Hepatocyte (in vitro differentiated cells): ENCODE measurements around the gene AP5Z1. TPM values are rescaled to one million over a fixed set of nuclear protein-coding genes. Genes with fewer than 3 reads are reported as not detected.

Source experiments
- DNase-seq: peaks from one replicate; pipeline ENCODE4 v3.0.0-alpha.2; 2016; ENCODE audit warnings: low spot score
- H2AFZ ChIP-seq: fragments of 200-600 bp; sonication (generic); 2 replicates; pipeline ENCODE4 v1.6.0; 2016; ENCODE audit warnings: antibody characterized with exemption, mild to moderate bottlenecking
- H3K27ac ChIP-seq: fragments of 200-600 bp; sonication (generic); 2 replicates; pipeline ENCODE4 v1.5.1; 2016; ENCODE audit warnings: mild to moderate bottlenecking
- H3K27me3 ChIP-seq: fragments of 200-600 bp; sonication (generic); 2 replicates; pipeline ENCODE4 v1.6.1; 2016
- H3K36me3 ChIP-seq: fragments of 200-600 bp; sonication (generic); replicated peaks from 2 replicates; pipeline ENCODE4 v1.5.1; 2016; ENCODE audit warnings: low read depth; ENCODE audit not compliant: insufficient read depth
- H3K4me1 ChIP-seq: fragments of 200-600 bp; sonication (generic); 2 replicates; pipeline ENCODE4 v1.5.1; 2016; ENCODE audit warnings: mild to moderate bottlenecking, moderate library complexity; ENCODE audit not compliant: insufficient read depth
- H3K4me2 ChIP-seq: fragments of 200-600 bp; sonication (generic); 2 replicates; pipeline ENCODE4 v1.6.0; 2016
- H3K4me3 ChIP-seq: fragments of 200-600 bp; sonication (generic); 2 replicates; pipeline ENCODE4 v1.5.1; 2016; ENCODE audit warnings: mild to moderate bottlenecking
- H3K79me2 ChIP-seq: fragments of 200-600 bp; sonication (generic); 2 replicates; pipeline ENCODE4 v1.6.0; 2017; ENCODE audit warnings: mild to moderate bottlenecking
- H3K9me2 ChIP-seq: fragments of 200-600 bp; sonication (generic); replicated peaks from 2 replicates; pipeline ENCODE4 v1.6.0; 2017; ENCODE audit warnings: mild to moderate bottlenecking; ENCODE audit not compliant: insufficient read depth
- H3K9me3 ChIP-seq: fragments of 200-600 bp; sonication (generic); 2 replicates; pipeline ENCODE4 v1.5.1; 2016; ENCODE audit warnings: low read depth, mild to moderate bottlenecking
- H4K20me1 ChIP-seq: fragments of 200-600 bp; sonication (generic); 2 replicates; pipeline ENCODE4 v1.6.0; 2016; ENCODE audit warnings: mild to moderate bottlenecking; ENCODE audit not compliant: insufficient read depth, poor library complexity, severe bottlenecking
- EZH2 ChIP-seq: fragments of 200-600 bp; sonication (generic); IDR thresholded peaks from 2 replicates; pipeline ENCODE4 v1.6.1; 2016; ENCODE audit warnings: antibody characterized with exemption, mild to moderate bottlenecking, borderline replicate concordance
- EZH2phosphoT487 ChIP-seq: fragments of 200-600 bp; sonication (generic); IDR thresholded peaks from one replicate; pipeline ENCODE4 v1.6.1; 2018; ENCODE audit warnings: antibody characterized with exemption, mild to moderate bottlenecking, low read depth, moderate library complexity; ENCODE audit not compliant: unreplicated experiment, severe bottlenecking
- WGBS: methylation state at CpG from one replicate; pipeline ENCODE4 v1.1.6; 2016; ENCODE audit warnings: low lambda C conversion rate; ENCODE audit errors: missing lambda C conversion rate; 5-methylcytosine and 5-hydroxymethylcytosine counted together
- polyA plus RNA-seq: library from polyadenylated mRNA; unstranded; fragments of >200 nt; fragmentation: Nextera tagmentation; extraction: Ambion mirVana; gene quantifications from 2 replicates; pipeline ENCODE4 v1.2.1, GENCODE V29; 2016
- total RNA-seq: library from RNA; depleted of rRNA; stranded (reverse); fragments of >200 nt; gene quantifications from 2 replicates; pipeline ENCODE4 v1.2.3, GENCODE V29; 2014
- TF ChIP-seq, protein P1 (sequence below): fragments of 200-600 bp; sonication (generic); IDR thresholded peaks from 2 replicates; pipeline ENCODE4 v1.5.1; 2016; ENCODE audit warnings: antibody characterized with exemption, mild to moderate bottlenecking; ENCODE audit not compliant: poor library complexity

Gene AP5Z1
- total and polyA plus RNA-seq, 2 experiments from 2014 or later, result 33.9 to 60.3 TPM

GRCh38 chr7:4787541-4787940, 12.1 kb downstream of the AP5Z1 start:
- H3K4me3 ChIP-seq, result no peak overlapping the region
- WGBS, result 94% methylated on average over 16 of the region's 17 CpGs
- no peaks in the 10 kb centered on the region for H3K79me2 ChIP-seq
- no peak for DNase-seq
- H3K9me2 ChIP-seq, result no peaks in the 10 kb centered on the region
- H2AFZ ChIP-seq, result no peak overlapping the region
- no peaks in the 10 kb centered on the region for H4K20me1 ChIP-seq
- TF ChIP-seq EZH2, result no peak
- TF ChIP-seq, protein P1, sequence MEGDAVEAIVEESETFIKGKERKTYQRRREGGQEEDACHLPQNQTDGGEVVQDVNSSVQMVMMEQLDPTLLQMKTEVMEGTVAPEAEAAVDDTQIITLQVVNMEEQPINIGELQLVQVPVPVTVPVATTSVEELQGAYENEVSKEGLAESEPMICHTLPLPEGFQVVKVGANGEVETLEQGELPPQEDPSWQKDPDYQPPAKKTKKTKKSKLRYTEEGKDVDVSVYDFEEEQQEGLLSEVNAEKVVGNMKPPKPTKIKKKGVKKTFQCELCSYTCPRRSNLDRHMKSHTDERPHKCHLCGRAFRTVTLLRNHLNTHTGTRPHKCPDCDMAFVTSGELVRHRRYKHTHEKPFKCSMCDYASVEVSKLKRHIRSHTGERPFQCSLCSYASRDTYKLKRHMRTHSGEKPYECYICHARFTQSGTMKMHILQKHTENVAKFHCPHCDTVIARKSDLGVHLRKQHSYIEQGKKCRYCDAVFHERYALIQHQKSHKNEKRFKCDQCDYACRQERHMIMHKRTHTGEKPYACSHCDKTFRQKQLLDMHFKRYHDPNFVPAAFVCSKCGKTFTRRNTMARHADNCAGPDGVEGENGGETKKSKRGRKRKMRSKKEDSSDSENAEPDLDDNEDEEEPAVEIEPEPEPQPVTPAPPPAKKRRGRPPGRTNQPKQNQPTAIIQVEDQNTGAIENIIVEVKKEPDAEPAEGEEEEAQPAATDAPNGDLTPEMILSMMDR, result no peak
- TF ChIP-seq EZH2phosphoT487, result no peak
- no peaks in the 10 kb centered on the region for H3K36me3 ChIP-seq
- H3K27ac ChIP-seq, result no peak overlapping the region
- no peaks in the 10 kb centered on the region for H3K4me1 ChIP-seq
- no peak overlapping the region for H3K4me2 ChIP-seq
- no peaks in the 10 kb centered on the region for H3K27me3 ChIP-seq
- H3K9me3 ChIP-seq, result no peaks in the 10 kb centered on the region

GRCh38 chr7:4787947-4788626, 12.7 kb downstream of the AP5Z1 start:
- H3K4me1 ChIP-seq, result no peaks in the 10 kb centered on the region

DNA sequence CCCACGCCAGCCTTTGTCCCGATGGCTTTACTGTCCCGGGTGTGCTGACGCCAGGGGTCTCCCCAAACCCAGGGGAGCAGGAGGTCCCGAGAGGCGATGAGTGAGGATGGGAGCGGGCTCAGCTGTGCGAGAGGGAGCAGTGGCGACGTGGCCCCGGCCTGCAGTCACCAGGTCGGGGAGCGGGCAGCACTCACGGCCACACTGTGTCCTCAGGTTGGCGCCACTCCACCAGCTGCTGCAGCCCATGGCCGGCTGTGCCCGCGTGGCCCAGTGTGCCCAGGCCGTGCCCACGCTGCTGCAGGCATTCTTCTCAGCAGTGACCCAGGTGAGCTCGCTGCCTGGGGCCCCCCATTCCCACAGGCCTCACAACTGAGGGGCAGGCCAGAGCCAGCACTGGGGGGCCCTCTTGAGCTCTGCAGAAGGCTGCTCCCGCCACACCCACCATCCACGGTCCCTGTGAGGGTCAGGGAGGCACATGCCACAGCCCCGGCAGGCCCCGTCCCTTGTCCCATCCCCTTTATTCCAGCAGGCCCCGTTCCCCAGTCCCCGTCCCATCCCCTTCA, 13.3 kb downstream of the AP5Z1 start:
- Histone ChIP-seq H3K4me1 (no peaks in the 10 kb centered on the region), H3K36me3 (no peaks in the 10 kb centered on the region), H3K4me3 (no peak overlapping the region), H2AFZ (no peak overlapping the region), H3K79me2 (no peaks in the 10 kb centered on the region), H4K20me1 (no peaks in the 10 kb centered on the region), H3K9me2 (no peaks in the 10 kb centered on the region), H3K4me2 (no peak overlapping the region), H3K27ac (no peak overlapping the region), H3K9me3 (no peaks in the 10 kb centered on the region), H3K27me3 (no peaks in the 10 kb centered on the region)
- TF ChIP-seq EZH2, result no peak
- TF ChIP-seq EZH2phosphoT487, result no peak
- TF ChIP-seq, protein P1, result no peak
- no peak for DNase-seq
- 97% methylated on average over 25 of the region's 27 CpGs for WGBS

More at GRCh38 chr7:4787947-4788626, 12.7 kb downstream of the AP5Z1 start:
- Histone ChIP-seq H3K36me3 (no peaks in the 10 kb centered on the region), H3K4me2 (no peak overlapping the region), H3K9me2 (no peaks in the 10 kb centered on the region), H3K4me3 (no peak overlapping the region), H3K9me3 (no peaks in the 10 kb centered on the region), H2AFZ (no peak overlapping the region), H3K27ac (no peak overlapping the region), H3K27me3 (no peaks in the 10 kb centered on the region), H3K79me2 (no peaks in the 10 kb centered on the region), H4K20me1 (no peaks in the 10 kb centered on the region)
- DNase-seq, result no peak
- TF ChIP-seq EZH2, result no peak
- TF ChIP-seq EZH2phosphoT487, result no peak
- TF ChIP-seq, protein P1, result no peak
- WGBS, result 95% methylated on average over 23 of the region's 23 CpGs
